ENCODE results near the gene AEBP2.

GRCh38 chr12:19474147-19474546, 34.9 kb downstream of the AEBP2 start:
- no peak for TF ChIP-seq CTCF (IDR thresholded peaks at IDR 0.05)
- no peak for TF ChIP-seq EP300 (IDR thresholded peaks at IDR 0.05)
- no peak for TF ChIP-seq POLR2A (IDR thresholded peaks at IDR 0.05)

All from suprapubic skin (tissue), 3 donors.